GM18909 (cell line): Measurements from ENCODE around the gene CYP3A5.
"Not testable (repeated sequence)": the region's sequence is repeated elsewhere in the genome, so short reads cannot be mapped to it uniquely, and the experiment has no call there.

Experiments used
- ATAC-seq: cut with Tn5 transposase; IDR thresholded peaks from one replicate; pipeline ENCODE4 v1.9.1; 2021; ENCODE audit warnings: mild to moderate bottlenecking; ENCODE audit not compliant: unreplicated experiment, poor library complexity

Gene CYP3A5

GRCh38 chr7:99643464-99643863, 36.3 kb downstream of the CYP3A5 start:
- ATAC-seq: no peak

- no peak for ATAC-seq
Measured at GRCh38 chr7:99642027-99642426, 37.8 kb downstream of the CYP3A5 start.

- ATAC-seq: no peak
Measured at GRCh38 chr7:99639267-99639666, 40.5 kb downstream of the CYP3A5 start.

- ATAC-seq: no peak
Measured at GRCh38 chr7:99638731-99639130, 41.1 kb downstream of the CYP3A5 start.

GRCh38 chr7:99637414-99637813, 42.4 kb downstream of the CYP3A5 start:
- not testable (repeated sequence) for ATAC-seq

- ATAC-seq: no peak
Measured at GRCh38 chr7:99631295-99632109, 48.3 kb downstream of the CYP3A5 start.

- no peak for ATAC-seq
Measured at GRCh38 chr7:99629643-99630042, 50.2 kb downstream of the CYP3A5 start.

GRCh38 chr7:99628471-99629465, 51.0 kb downstream of the CYP3A5 start:
- no peak for ATAC-seq

GRCh38 chr7:99627513-99627912, 52.3 kb downstream of the CYP3A5 start:
- ATAC-seq: no peak

GRCh38 chr7:99626661-99627060, 53.1 kb downstream of the CYP3A5 start:
- no peak for ATAC-seq

GRCh38 chr7:99625961-99626360, 53.8 kb downstream of the CYP3A5 start:
- ATAC-seq: no peak

- no peak for ATAC-seq
Measured at GRCh38 chr7:99625321-99625720, 54.5 kb downstream of the CYP3A5 start.

GRCh38 chr7:99624484-99624883, 55.3 kb downstream of the CYP3A5 start:
- no peak for ATAC-seq

- ATAC-seq: no peak
Measured at GRCh38 chr7:99623702-99624447, 55.9 kb downstream of the CYP3A5 start.

GRCh38 chr7:99623091-99623693, 56.6 kb downstream of the CYP3A5 start:
- no peak for ATAC-seq

GRCh38 chr7:99622596-99622995, 57.2 kb downstream of the CYP3A5 start:
- no peak for ATAC-seq

GRCh38 chr7:99621271-99621670, 58.5 kb downstream of the CYP3A5 start:
- ATAC-seq: no peak

- ATAC-seq: no peak
Measured at GRCh38 chr7:99619571-99620130, 60.1 kb downstream of the CYP3A5 start.

GRCh38 chr7:99618726-99619125, 61.1 kb downstream of the CYP3A5 start:
- ATAC-seq: no peak
